Motor neuron (in vitro differentiated cells): Measurements from ENCODE around the gene SRD5A3. TPM values are rescaled to one million over a fixed set of nuclear protein-coding genes. Genes with fewer than 3 reads are reported as not detected.
A peak's percentile ranks its signal among the peaks of the same experiment; 100 is the strongest.

ENCODE experiments used
- ATAC-seq, 8 experiments: fragments of 200-7000 bp; cut with Tn5 transposase; replicated peaks in 6 of 8; 2 replicates each; pipeline ENCODE4 v1.8.0; 2021; ENCODE audit warnings: mild to moderate bottlenecking in 8 of 8, moderate library complexity in 8 of 8
- H3K27ac ChIP-seq, 2 donors: fragments of 250-450 bp; sonication (Bioruptor Pico); 2 replicates each; pipeline ENCODE4 v1.9.0; 2021; ENCODE audit warnings: antibody characterized with exemption in 2 of 2, mild to moderate bottlenecking in 2 of 2, moderate library complexity in 1 of 2
- H3K4me1 ChIP-seq, 2 donors: fragments of 250-450 bp; sonication (Bioruptor Pico); replicated peaks in 1 of 2; 2 replicates each; pipeline ENCODE4 v1.6.1; 2021; ENCODE audit warnings: antibody characterized with exemption in 2 of 2, mild to moderate bottlenecking in 2 of 2, moderate library complexity in 1 of 2
- H3K4me3 ChIP-seq, 5 donors: fragments of 250-450 bp; sonication (Bioruptor Pico); 2 replicates each; pipeline ENCODE4 v1.9.0; 2021; ENCODE audit warnings: antibody characterized with exemption in 5 of 5, mild to moderate bottlenecking in 5 of 5, moderate library complexity in 4 of 5
- WGBS, 10 experiments: fragments of 450-650 bp; shearing (Covaris generic); methylation state at CpG; one replicate each; pipeline ENCODE4 v1.0.0; 2022; 5-methylcytosine and 5-hydroxymethylcytosine counted together
- in situ Hi-C, 9 experiments: fragments of 400-800 bp; cut with MboI; loops; one replicate each; pipeline ENCODE4 v1.15.0; 2021; ENCODE audit warnings: low sequenced_read_pairs in 9 of 9, low pct_unique_long_range_greater_than_20kb in 2 of 9; ENCODE audit not compliant: unreplicated experiment in 9 of 9
- total RNA-seq, 8 experiments: library from RNA; unstranded; fragments of 300-600 nt; gene quantifications; 2 replicates each; pipeline versions ENCODE4 v1.2.3 to v1.2.4, GENCODE V29; 2022

SRD5A3 gene
- total RNA-seq, 8 experiments from 2014 or later = 5.7 to 19.9 (median 9.0) TPM

DNA sequence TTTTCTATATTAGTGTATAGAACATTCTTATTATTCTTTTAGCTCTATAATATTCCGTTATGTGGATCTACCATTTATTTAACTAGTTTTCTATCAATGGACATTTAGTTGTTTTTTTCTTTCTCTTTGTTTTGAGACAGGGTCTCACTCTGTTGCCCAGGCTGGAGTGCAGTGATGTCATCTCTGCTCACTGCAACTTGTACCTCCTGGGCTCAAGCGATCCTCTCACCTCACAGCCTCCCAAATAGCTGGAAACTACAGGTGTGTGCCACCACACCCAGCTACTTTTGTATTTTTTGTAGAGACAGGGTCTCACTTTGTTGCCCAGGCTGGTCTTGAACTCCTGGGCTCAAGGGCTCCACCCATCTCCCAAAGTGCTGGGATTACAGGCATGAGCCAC lies 60.5 kb downstream of the SRD5A3 start:
- WGBS, 10 experiments = 86 to 100% (median 100%) methylated on average over 1 to 2 of the region's 2 CpGs; no CpG with 5 or more reads in 1 of the 10 experiments
- no peaks in the 10 kb centered on the region for H3K4me1 ChIP-seq
- in situ Hi-C loops = no loop called here
- H3K27ac ChIP-seq = no peak overlapping the region
- no peak overlapping the region for H3K4me3 ChIP-seq
- ATAC-seq = no peak

DNA sequence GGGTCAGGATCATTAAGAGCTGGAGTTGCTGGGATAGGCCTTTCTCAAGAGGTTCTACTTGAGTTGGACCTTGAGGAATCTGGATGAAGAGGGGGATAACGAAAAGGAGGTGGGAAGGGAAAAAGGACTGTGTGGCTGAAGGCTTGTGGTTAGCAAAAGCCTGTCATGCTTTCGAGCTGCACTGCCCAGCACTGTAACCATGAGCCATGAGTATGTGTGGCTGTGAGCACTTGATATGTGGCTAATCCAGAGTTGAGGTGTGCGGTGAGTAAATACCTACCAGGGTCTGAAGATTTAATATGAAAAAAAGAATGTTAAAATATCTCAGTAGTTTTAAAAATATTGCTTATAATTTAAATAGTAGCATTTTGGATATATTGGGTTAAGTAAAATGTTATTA lies 61.1 kb downstream of the SRD5A3 start:
- Histone ChIP-seq H3K4me3 (no peak overlapping the region), H3K4me1 (no peaks in the 10 kb centered on the region), H3K27ac (no peak overlapping the region)
- ATAC-seq = no peak
- WGBS, 10 experiments = 77 to 100% (median 100%) methylated on average over 1 to 3 of the region's 3 CpGs; no CpG with 5 or more reads in 1 of the 10 experiments
- in situ Hi-C loops = no loop called here

DNA sequence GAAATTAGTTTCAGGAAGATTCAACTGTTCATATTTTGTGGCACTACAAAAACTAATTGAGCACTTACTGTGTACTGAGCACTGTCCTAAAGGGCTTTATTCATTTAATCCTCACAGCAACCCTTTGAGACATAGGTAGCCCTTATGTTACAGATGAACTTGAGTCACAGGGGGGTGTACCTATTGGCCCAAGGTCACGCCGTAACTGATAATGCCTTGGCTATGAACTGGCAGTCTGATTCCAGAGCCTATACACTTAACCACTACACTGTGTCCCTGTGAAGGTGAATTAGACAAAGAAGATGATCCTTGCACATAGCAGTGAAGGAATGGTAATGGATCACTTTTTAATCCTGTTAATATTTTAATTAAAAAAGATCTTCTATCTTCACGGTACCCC lies 61.7 kb downstream of the SRD5A3 start:
- ATAC-seq = peak in 1 of 8 experiments; percentile 28
- 67 to 100% (median 81%) methylated on average over 1 to 3 of the region's 3 CpGs; no CpG with 5 or more reads in 1 of the 10 experiments for WGBS, 10 experiments
- Histone ChIP-seq H3K27ac (no peak overlapping the region), H3K4me1 (no peaks in the 10 kb centered on the region), H3K4me3 (no peak overlapping the region)
- in situ Hi-C loops = no loop called here

DNA sequence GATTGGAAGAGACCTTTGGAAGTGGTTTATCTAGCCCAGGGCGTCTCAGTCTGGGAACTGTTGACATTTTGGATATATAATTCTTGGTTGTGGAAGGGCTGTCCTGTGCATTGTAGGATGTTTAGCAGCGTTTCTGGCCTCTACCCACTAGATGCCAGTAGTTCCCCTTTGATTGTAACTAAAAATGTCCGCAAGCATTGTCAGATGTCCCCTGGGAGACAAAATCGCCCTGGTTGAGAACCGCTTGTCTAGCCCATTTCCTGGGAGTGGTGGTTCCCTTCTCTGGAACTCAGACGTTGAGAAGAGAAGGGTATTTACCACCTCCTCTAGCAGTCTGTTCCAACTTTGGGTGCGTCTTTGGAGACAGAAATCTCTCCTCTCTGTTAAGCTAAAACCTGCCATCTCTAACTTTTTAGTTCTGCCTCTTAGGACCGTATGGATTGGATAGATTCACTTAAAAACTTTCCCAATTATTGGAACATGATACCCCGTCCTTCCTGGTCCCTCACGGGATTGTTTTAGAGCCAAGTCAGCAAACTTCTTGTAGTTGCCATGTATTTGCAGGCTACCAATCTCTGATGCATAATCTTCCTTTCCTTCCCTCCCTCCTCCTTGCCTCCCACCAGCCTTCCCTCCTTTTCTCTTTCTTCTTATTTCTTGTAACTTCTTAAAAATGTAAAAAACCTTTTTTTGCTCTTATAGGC lies 63.6 kb downstream of the SRD5A3 start:
- Histone ChIP-seq H3K4me3 (no peak overlapping the region), H3K4me1 (no peaks in the 10 kb centered on the region), H3K27ac (no peak overlapping the region)
- in situ Hi-C loops = no loop called here
- 23 to 100% (median 69%) methylated on average over 2 to 9 of the region's 10 CpGs; no CpG with 5 or more reads in 2 of the 10 experiments for WGBS, 10 experiments
- peak in 5 of 8 experiments; percentile 21 to 74 (median 42) for ATAC-seq

DNA sequence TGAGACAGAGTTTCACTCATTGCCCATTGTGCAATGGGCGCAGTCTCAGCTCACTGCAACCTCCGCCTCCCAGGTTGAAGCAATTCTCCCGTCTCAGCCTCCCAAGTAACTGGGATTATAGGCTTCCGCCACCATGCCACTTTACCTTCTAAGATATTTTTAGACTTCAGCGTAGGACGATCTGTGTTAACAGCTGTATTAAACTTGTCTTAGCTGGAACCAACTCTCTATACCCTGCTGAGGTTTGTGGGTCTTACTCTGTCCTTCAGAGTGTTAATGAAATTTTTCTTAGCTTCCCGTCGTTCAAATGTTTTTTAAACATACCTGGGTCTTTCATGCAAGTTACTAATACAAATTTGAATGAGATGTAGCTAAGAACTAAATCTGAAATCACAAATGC lies 64.4 kb downstream of the SRD5A3 start:
- in situ Hi-C loops = no loop called here
- H3K4me3 ChIP-seq = no peak overlapping the region
- H3K27ac ChIP-seq = no peak overlapping the region
- H3K4me1 ChIP-seq = no peaks in the 10 kb centered on the region
- no peak for ATAC-seq
- 86 to 100% (median 94%) methylated on average over 1 to 8 of the region's 8 CpGs for WGBS, 10 experiments

DNA sequence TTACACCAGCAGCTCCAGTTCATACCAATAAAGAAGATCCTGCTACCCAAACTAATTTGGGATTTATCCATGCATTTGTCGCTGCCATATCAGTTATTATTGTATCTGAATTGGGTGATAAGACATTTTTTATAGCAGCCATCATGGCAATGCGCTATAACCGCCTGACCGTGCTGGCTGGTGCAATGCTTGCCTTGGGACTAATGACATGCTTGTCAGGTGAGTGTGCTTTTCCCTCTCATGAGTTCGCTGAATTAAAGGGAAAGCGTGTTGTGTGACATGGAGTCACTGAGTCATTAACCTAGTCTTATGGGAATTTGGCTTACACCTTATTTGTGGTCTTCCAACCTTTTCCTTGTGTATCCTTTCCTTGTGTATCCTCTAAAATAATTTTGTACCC lies 65.6 kb downstream of the SRD5A3 start:
- Histone ChIP-seq H3K4me1 (no peaks in the 10 kb centered on the region), H3K27ac (no peak overlapping the region), H3K4me3 (no peak overlapping the region)
- in situ Hi-C loops = no loop called here
- 80 to 100% (median 96%) methylated on average over 2 to 6 of the region's 6 CpGs; no CpG with 5 or more reads in 1 of the 10 experiments for WGBS, 10 experiments
- no peak for ATAC-seq

DNA sequence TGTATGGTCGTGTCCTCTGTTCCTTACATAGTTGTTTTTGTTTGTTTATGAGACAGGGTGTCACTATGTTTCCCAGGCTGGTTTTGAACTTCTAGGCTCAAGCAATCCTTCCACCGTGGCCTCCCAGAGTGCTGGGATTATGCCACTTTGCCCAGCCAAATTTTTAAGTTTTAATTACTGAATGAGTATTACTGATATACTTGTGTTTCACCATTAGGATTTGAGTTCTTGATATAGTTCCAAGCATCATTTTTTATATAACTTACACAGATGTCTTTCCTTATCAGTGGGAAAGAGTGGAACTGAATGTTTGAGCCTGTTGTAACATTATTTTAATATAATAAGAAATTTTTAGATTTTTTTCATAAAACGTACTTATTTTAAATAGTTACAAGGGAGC lies 70.1 kb downstream of the SRD5A3 start:
- H3K4me1 ChIP-seq = no peaks in the 10 kb centered on the region
- H3K4me3 ChIP-seq = no peak overlapping the region
- ATAC-seq = no peak
- in situ Hi-C loops = no loop called here
- WGBS, 10 experiments = 67 to 100% (median 88%) methylated on average over 1 to 3 of the region's 3 CpGs; no CpG with 5 or more reads in 1 of the 10 experiments
- H3K27ac ChIP-seq = no peak overlapping the region

Other genes with a start within 250 kb of the SRD5A3 start
- gene KDR, start 220.6 kb upstream of the SRD5A3 start, total RNA-seq = 10 to 100 TPM in 2 of 8 experiments, 1 to 10 TPM in 2, under 1 TPM in 4; 0.09 to 28.5 (median 1.0) TPM
- 100 to 1,000 TPM in 1 of 8 experiments, 10 to 100 TPM in 7; 25.9 to 102 (median 45.9) TPM for gene TMEM165, start 49.7 kb downstream of the SRD5A3 start, total RNA-seq
- gene CLOCK, start 200.7 kb downstream of the SRD5A3 start, total RNA-seq = 10 to 100 TPM; 12.0 to 37.7 (median 17.5) TPM
- gene PDCL2, start 246.0 kb downstream of the SRD5A3 start, total RNA-seq = under 1 TPM in 2 of 8 experiments, not detected in 6; 0.38 to 0.49 TPM